ENCODE data around the gene NFAM1.

The NFAM1 gene

GRCh38 chr22:42414021-42414420, 18.2 kb downstream of the NFAM1 start:
- no peak for FAIRE-seq

GRCh38 chr22:42412744-42413333, 19.4 kb downstream of the NFAM1 start:
- no peak for FAIRE-seq

GRCh38 chr22:42410708-42411107, 21.5 kb downstream of the NFAM1 start:
- no peak for FAIRE-seq

- FAIRE-seq = no peak
Measured at GRCh38 chr22:42408810-42409529, 23.2 kb downstream of the NFAM1 start.

- no peak for FAIRE-seq
Measured at GRCh38 chr22:42408276-42408675, 23.9 kb downstream of the NFAM1 start.

- no peak for FAIRE-seq
Measured at GRCh38 chr22:42404266-42404665, 27.9 kb downstream of the NFAM1 start.

- FAIRE-seq = no peak
Measured at GRCh38 chr22:42401535-42402334, 30.5 kb downstream of the NFAM1 start.

- no peak for FAIRE-seq
Measured at GRCh38 chr22:42400811-42401534, 31.2 kb downstream of the NFAM1 start.

GRCh38 chr22:42399315-42400271, 32.6 kb downstream of the NFAM1 start:
- FAIRE-seq = no peak

GRCh38 chr22:42397332-42398249, 34.6 kb downstream of the NFAM1 start:
- FAIRE-seq = no peak

- FAIRE-seq = no peak
Measured at GRCh38 chr22:42396621-42397331, 35.4 kb downstream of the NFAM1 start.

GRCh38 chr22:42389143-42389542, 43.1 kb downstream of the NFAM1 start:
- FAIRE-seq = no peak

GRCh38 chr22:42388130-42388797, 43.9 kb downstream of the NFAM1 start:
- FAIRE-seq = no peak

- FAIRE-seq = no peak
Measured at GRCh38 chr22:42387631-42388030, 44.6 kb downstream of the NFAM1 start.

- no peak for FAIRE-seq
Measured at GRCh38 chr22:42385696-42386095, 46.5 kb downstream of the NFAM1 start.

GRCh38 chr22:42384506-42384905, 47.7 kb downstream of the NFAM1 start:
- FAIRE-seq = no peak

GRCh38 chr22:42383851-42384417, 48.3 kb downstream of the NFAM1 start:
- FAIRE-seq = no peak

- FAIRE-seq = no peak
Measured at GRCh38 chr22:42383287-42383686, 48.9 kb downstream of the NFAM1 start.
